ENCODE measurements around the gene PPP2R5A. TPM values are rescaled to one million over a fixed set of nuclear protein-coding genes. Genes with fewer than 3 reads are reported as not detected.
A peak's percentile ranks its signal among the peaks of the same experiment; 100 is the strongest.

PPP2R5A gene
- total and polyA plus RNA-seq, 2 of the 13 experiments (the other 11 are each of a cell fraction or from before 2014, with no cell fraction given), result 22.0 to 31.4 TPM

- TF ChIP-seq ZBTB2 (CRISPR knock-in tag; IDR thresholded peaks at IDR 0.05; ENCODE audit: low read depth) (no peak), EEA1 (CRISPR knock-in tag; IDR thresholded peaks at IDR 0.05; ENCODE audit: borderline replicate concordance) (peak; percentile 52; the same call in 1 of the 2 replicates), MEIS2 (CRISPR knock-in tag; IDR thresholded peaks at IDR 0.05) (peak; percentile 96), SRSF9 (IDR thresholded peaks at IDR 0.05; ENCODE audit: borderline replicate concordance, insufficient read depth, low read depth, low read length, poor library complexity, severe bottlenecking) (no peak), ZSCAN31 (CRISPR knock-in tag; IDR thresholded peaks at IDR 0.05; ENCODE audit: low read depth) (peak; percentile 88), AKNA (CRISPR knock-in tag; IDR thresholded peaks at IDR 0.05; ENCODE audit: borderline replicate concordance) (no peak), HNF4G (IDR thresholded peaks at IDR 0.05; ENCODE audit: borderline replicate concordance, low read depth, low read length) (no peak), HNF4G (CRISPR knock-in tag; IDR thresholded peaks at IDR 0.05; ENCODE audit: borderline replicate concordance, low read depth) (no peak), REL (CRISPR knock-in tag; conservative IDR thresholded peaks at IDR 0.05) (0 out of 2 replicates have a peak, but pooled peaks have one; percentile 20), ZNF362 (CRISPR knock-in tag; IDR thresholded peaks at IDR 0.05; ENCODE audit: borderline replicate concordance) (no peak), YEATS4 (CRISPR knock-in tag; IDR thresholded peaks at IDR 0.05; ENCODE audit: borderline replicate concordance) (peak; percentile 82), NFIB (CRISPR knock-in tag; IDR thresholded peaks at IDR 0.05; ENCODE audit: borderline replicate concordance) (no peak), ZNF160 (CRISPR knock-in tag; IDR thresholded peaks at IDR 0.05) (no peak), ZNF121 (CRISPR knock-in tag; IDR thresholded peaks at IDR 0.05) (no peak), ZKSCAN8 (CRISPR knock-in tag; IDR thresholded peaks at IDR 0.05; ENCODE audit: borderline replicate concordance) (no peak), SCMH1 (CRISPR knock-in tag; IDR thresholded peaks at IDR 0.05; ENCODE audit: borderline replicate concordance) (no peak), ZNF577 (CRISPR knock-in tag; IDR thresholded peaks at IDR 0.05; ENCODE audit: borderline replicate concordance, low read depth) (no peak), ZBTB14 (CRISPR knock-in tag; IDR thresholded peaks at IDR 0.05) (peak; percentile 97), ZNF766 (CRISPR knock-in tag; IDR thresholded peaks at IDR 0.05; ENCODE audit: borderline replicate concordance) (no peak; the same call in 1 of the 2 replicates)
These were observed at the start of gene PPP2R5A (continued) for GRCh38 chr1:212284744-212285684.

Data from HepG2 (cell line).